ENCODE measurements around the gene CTDP1.

CTDP1 gene

DNA sequence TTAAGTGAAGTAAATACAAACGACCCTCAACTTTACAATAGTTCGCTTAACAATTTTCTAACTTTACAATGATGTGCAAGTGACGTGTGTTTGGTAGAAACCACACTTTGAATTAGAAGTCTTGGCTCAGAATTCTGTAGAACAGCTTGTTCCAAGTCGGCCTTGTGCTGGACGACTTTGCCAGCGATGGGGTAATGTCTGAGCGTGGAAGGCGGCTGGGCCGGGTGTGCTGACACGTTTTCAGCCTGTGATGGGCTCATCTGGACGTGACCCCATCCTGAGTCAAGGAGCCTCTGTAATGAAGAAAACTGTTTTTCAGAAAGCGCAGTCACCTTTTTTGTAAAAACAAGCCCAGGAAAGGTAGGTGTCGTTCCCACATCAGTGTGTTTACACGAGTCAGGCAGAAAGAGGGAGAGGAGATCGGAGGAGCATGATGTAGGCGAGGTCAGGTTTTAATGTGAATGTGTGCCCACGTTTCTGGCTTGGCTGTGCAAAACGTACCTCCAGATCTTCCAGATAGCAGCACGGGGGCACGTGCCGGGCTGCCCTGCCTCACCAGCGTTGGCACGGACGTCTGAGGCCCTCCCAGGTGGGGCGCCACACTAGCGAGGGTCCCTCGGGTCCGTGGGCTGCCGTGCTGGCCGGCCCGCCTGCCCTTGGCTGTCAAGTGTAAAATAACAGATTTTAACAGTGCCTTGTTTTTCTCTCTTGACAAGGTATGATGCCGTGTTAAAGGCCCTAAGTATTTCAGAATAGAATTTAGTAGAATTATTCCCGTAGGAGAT is 54.6 kb downstream of the CTDP1 start:
- Mint-ChIP-seq H3K9me3 (no peaks in the 10 kb centered on the region), H3K4me1 (peaks cover 6% of the 10 kb centered on the region), H3K36me3 (ENCODE audit: low read depth) (peaks cover 69% of the 10 kb centered on the region), H3K4me3 (no peak overlapping the region), H3K27me3 (ENCODE audit: low read depth) (no peaks in the 10 kb centered on the region), H3K27ac (no peak overlapping the region)
- TF ChIP-seq, protein P1, sequence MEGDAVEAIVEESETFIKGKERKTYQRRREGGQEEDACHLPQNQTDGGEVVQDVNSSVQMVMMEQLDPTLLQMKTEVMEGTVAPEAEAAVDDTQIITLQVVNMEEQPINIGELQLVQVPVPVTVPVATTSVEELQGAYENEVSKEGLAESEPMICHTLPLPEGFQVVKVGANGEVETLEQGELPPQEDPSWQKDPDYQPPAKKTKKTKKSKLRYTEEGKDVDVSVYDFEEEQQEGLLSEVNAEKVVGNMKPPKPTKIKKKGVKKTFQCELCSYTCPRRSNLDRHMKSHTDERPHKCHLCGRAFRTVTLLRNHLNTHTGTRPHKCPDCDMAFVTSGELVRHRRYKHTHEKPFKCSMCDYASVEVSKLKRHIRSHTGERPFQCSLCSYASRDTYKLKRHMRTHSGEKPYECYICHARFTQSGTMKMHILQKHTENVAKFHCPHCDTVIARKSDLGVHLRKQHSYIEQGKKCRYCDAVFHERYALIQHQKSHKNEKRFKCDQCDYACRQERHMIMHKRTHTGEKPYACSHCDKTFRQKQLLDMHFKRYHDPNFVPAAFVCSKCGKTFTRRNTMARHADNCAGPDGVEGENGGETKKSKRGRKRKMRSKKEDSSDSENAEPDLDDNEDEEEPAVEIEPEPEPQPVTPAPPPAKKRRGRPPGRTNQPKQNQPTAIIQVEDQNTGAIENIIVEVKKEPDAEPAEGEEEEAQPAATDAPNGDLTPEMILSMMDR (IDR thresholded peaks at IDR 0.05; ENCODE audit: unreplicated experiment in 3 of 3), result no peak

- Mint-ChIP-seq H3K36me3 (ENCODE audit: low read depth) (peaks cover 64% of the 10 kb centered on the region), H3K27ac (no peak overlapping the region), H3K4me3 (no peak overlapping the region), H3K27me3 (ENCODE audit: low read depth) (no peaks in the 10 kb centered on the region), H3K9me3 (no peaks in the 10 kb centered on the region), H3K4me1 (peaks cover 6% of the 10 kb centered on the region)
- TF ChIP-seq, protein P1 (IDR thresholded peaks at IDR 0.05; ENCODE audit: unreplicated experiment in 3 of 3), result no peak
Measured at GRCh38 chr18:79735071-79735980, 55.7 kb downstream of the CTDP1 start.

- Mint-ChIP-seq H3K36me3 (ENCODE audit: low read depth) (peaks cover 64% of the 10 kb centered on the region), H3K27ac (no peak overlapping the region)
- TF ChIP-seq, protein P1 (IDR thresholded peaks at IDR 0.05; ENCODE audit: unreplicated experiment in 3 of 3), result no peak
Measured at GRCh38 chr18:79736230-79736629, 56.6 kb downstream of the CTDP1 start.

GRCh38 chr18:79736846-79737245 is 57.2 kb downstream of the CTDP1 start:
- H3K9me3 Mint-ChIP-seq, result no peaks in the 10 kb centered on the region
- H3K27me3 Mint-ChIP-seq (ENCODE audit: low read depth), result no peaks in the 10 kb centered on the region
- TF ChIP-seq, protein P1 (IDR thresholded peaks at IDR 0.05; ENCODE audit: unreplicated experiment in 3 of 3), result no peak
- no peak overlapping the region for H3K4me3 Mint-ChIP-seq
- peaks cover 11% of the 10 kb centered on the region for H3K4me1 Mint-ChIP-seq
- H3K27ac Mint-ChIP-seq, result no peak overlapping the region
- H3K36me3 Mint-ChIP-seq (ENCODE audit: low read depth), result peaks cover 64% of the 10 kb centered on the region

More at GRCh38 chr18:79736230-79736629, 56.6 kb downstream of the CTDP1 start:
- Mint-ChIP-seq H3K9me3 (no peaks in the 10 kb centered on the region), H3K27me3 (ENCODE audit: low read depth) (no peaks in the 10 kb centered on the region), H3K4me1 (peaks cover 9% of the 10 kb centered on the region), H3K4me3 (no peak overlapping the region)

DNA sequence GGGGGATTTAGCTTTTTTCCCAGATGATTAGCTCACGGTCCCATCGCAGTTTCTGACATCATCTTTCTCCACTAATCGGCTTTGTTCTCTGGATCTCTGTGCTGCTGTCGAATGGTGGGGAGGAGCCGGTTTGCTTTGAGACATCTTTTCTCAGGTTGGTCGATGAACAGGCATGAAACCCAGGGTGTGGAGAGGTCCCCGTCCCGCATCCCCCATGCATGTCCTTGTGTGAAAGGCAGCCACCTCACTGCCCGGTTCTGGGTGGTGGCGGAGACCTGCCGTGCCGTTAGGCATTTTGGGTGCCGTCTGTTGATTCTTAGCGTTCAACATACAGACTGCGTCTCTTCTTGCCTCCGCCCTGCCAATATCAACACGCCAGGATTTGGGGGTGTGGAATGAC is 57.8 kb downstream of the CTDP1 start:
- no peaks in the 10 kb centered on the region for H3K27me3 Mint-ChIP-seq (ENCODE audit: low read depth)
- H3K4me3 Mint-ChIP-seq, result no peak overlapping the region
- H3K27ac Mint-ChIP-seq, result no peak overlapping the region
- TF ChIP-seq, protein P1 (IDR thresholded peaks at IDR 0.05; ENCODE audit: unreplicated experiment in 3 of 3), result no peak
- peaks cover 66% of the 10 kb centered on the region for H3K36me3 Mint-ChIP-seq (ENCODE audit: low read depth)
- no peaks in the 10 kb centered on the region for H3K9me3 Mint-ChIP-seq
- H3K4me1 Mint-ChIP-seq, result peaks cover 11% of the 10 kb centered on the region

Data from nephron (organoid).